ENCODE results near the gene NTF3.

Gene NTF3

DNA sequence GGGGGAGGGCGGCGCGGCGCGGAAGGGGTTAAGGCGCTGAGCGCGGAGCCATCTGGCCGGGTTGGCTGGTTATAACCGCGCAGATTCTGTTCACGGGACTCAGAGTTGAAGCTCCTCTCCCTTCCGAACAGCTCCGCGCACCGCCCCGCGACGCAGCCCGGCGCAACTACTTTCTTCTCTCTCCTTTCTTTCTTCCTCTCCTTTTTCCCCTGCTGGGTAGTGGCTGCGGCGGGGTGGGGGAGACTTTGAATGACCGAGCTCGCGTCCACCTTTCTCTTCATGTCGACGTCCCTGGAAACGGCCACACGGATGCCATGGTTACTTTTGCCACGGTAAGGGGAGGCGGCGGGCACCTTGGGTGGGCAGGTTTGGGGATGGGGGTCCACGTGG is at the start of gene NTF3:
Gene NTF3, plus strand, starts transcription at position 98 of the 390 bp plus-strand sequence. Its CDS starts 217 bp downstream, at position 315.
- no peak for DNase-seq (ENCODE audit: low read depth in 2 of 2)

DNA sequence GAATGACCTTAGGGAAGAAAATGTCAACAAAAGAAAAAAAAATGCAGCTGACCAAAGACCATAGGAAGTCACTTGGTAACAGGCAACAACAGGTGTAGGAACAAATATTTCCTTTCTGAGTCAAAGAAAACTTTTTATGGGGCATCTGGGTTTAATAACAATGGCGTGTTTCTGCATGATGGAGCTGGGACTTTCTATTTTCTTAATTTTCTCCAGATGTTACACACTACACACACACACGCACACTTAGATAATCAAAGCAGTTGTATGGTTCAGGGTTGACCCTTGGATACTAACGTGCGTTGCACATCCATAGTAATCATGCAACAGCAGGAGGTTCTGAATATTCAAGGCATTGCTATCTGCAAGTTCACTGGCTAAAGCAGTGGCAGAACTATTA is 47.9 kb upstream of the NTF3 start:
- DNase-seq (ENCODE audit: low read depth in 2 of 2) = no peak

DNA sequence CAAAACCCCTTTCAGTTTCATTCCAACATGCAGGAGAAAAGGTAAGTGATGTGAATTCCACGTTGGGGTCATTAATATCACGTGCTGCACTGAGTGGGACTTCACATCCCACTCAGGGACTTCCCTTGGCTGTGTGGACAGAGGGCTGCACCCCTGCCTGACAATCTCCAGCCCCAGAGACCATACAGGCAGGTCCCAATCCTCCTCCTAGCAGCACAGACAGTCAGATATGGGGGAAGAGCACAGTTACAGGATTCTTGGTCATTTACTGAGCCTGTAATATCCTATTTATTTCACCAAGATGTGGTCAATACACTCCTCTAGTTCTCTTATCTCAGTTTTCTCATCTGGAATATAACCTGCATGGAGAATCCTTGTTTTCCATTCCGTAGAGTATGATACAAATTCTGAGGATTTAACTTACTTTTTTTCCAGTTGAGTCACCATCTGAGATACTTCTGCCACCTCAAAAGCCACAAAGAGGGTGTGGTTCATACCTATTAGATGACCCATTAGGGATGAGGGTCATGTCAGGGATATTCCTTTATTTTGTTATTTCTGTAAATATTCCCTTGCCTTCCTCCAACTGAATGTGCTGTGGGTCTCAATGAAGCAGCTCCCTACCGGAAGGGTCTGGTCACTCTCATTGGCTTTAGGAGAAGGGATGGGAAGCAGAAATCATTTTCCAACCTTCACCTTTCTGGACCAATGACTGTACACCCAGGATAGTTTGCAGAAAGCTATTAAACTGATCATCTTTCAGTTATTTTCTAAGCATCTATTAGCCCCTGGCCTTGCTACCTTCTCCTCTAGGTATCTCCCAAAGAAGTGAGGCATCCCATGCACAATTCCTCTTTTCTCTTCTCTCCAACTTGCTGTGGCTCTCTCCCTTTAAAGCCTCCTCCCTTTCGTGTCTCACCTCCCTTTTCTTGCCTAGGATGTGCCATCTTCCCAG is 43.0 kb upstream of the NTF3 start:
- no peak for DNase-seq (ENCODE audit: low read depth in 2 of 2)

DNA sequence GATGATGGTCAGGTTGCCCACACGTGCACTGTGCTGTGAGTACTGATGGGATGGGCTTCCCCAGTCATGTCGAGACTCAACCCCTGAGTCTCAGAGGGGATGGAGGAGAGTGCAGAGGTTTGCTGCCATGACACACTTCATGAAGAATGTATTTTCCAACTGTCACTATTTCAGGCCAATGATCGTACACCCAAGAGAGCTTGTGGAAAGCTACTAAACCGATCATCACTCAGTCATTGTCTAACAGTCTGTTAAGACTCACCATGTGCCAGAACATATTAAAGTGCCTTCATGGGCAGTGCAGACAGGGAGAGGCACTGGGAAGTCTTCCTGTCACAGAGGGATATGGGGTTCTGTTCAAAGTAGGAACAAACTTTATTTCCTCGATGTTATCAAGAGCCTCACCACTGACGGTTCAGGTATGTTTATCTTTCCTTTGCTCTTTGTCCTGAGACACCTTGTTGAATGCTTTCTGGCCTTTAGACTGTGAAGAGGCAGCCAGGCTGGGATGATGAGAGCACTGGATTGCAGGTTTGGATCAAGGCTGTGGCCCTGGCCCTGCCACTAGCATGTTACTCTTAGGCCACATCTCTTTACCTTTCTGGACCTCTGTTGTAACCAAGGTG is 41.6 kb upstream of the NTF3 start:
- no peak for DNase-seq (ENCODE audit: low read depth in 2 of 2)

DNA sequence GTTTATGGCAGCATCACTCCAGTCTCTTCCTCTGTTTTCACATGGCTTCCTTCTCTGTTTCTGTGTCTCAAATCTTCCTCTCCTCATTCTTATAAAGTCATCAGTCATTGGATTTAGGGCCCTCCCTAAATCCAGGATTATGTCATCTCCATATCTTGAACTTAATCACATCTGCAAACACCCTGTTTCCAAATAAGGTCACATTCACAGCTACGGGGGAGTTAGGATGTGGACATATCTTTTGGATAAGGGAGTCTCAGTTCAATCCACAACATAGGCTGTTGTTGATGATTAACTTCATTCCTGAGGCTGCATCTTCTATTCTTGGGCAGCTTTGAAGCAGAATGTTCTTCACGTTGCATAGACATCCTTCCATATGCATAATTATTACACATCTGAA is 40.3 kb upstream of the NTF3 start:
- no peak for DNase-seq (ENCODE audit: low read depth in 2 of 2)

DNA sequence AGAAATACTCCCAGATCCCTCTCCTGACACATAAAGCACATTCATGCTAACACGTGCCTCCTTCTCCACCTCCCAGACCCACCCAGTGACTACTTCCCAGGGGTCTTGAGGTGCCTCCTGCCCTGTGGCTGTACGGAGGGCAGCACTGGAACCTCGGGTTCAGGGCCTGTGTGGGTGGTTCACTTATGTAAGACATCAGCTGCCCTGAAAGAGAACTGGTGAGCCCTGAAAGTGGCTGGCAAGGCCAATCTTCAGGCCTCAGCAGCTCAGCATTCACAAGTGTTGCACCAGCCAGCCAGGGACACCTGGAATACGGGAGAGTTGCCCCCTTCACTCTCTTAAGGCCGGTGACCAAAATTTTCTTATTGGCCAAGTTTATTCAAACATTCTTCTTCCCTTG is 38.9 kb upstream of the NTF3 start:
- DNase-seq (ENCODE audit: low read depth in 2 of 2) = no peak

DNA sequence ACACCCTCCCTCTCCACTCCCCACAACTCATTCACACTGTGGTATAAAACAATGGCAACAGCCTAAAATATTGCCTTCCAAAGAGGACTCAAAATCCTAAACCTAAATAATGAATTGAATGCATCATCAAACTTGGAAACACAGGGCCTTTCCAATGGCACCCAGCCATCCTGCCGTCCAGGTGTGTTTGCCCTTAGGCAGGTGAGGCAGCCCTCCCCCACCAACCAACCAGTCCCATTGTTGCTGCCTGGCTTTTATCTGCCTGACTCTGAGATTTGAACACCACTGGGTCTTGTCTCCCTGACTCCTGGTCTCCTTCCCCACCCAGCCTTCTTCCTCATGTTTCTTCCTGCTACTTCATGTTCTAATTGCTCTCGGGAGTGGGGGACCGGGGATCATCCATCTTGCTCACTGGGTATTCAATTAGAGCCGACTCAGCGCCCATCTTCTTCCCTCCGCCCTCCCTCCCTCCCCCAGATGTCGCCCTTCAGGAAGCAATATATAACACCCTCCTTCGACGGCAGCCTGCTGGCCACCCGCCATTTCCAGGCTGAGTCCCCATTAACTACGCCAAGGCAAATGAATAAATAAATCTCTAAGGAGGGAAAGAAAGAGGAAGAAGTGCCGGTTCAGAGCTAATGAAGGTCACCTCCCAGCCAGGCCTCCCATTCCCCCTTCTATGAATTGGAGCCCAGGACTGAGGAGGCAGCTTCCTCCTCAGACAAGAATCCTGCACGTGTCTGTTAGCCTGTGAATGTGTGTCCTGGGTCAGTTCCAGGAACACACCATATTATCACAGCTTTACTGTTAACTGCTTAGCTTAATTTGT is 36.3 kb upstream of the NTF3 start:
- no peak for DNase-seq (ENCODE audit: low read depth in 2 of 2)

DNA sequence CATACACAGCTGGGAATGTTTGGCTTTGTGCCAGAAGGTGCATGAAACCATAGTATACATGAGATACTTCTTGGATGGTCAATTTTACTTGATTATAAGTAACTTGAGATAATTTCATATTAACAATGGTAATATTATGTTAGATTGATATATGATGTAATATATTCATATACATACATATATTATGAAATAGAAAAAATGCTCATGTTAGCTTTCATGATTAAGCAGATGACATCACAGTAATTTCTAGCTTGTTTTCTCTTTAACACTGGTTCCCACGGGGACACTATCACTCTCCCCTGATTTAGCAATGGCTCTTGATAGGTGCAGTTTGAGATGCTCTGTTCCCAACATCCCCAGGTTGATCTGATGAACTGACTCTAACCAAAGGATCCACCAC is 35.4 kb upstream of the NTF3 start:
- DNase-seq (ENCODE audit: low read depth in 2 of 2) = no peak

DNA sequence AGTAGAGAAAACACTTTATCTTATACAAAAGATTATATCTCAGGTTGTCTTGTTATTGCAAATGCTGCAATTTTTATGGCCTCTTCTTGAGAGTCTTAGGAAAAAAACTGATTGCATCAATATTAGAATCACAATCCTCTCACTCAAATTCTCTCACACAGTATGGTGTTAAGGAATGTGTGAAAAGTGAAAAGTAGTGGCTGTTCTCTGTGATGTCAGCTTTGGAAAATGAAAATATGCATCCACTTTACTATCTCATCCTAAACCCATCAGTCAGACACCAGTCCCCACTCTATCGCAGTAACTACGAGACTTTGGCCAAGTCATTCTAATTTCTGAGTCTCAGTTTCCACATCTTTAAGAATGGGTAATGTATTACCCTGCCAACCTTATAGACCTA is 32.6 kb upstream of the NTF3 start:
- DNase-seq (ENCODE audit: low read depth in 2 of 2) = no peak

DNA sequence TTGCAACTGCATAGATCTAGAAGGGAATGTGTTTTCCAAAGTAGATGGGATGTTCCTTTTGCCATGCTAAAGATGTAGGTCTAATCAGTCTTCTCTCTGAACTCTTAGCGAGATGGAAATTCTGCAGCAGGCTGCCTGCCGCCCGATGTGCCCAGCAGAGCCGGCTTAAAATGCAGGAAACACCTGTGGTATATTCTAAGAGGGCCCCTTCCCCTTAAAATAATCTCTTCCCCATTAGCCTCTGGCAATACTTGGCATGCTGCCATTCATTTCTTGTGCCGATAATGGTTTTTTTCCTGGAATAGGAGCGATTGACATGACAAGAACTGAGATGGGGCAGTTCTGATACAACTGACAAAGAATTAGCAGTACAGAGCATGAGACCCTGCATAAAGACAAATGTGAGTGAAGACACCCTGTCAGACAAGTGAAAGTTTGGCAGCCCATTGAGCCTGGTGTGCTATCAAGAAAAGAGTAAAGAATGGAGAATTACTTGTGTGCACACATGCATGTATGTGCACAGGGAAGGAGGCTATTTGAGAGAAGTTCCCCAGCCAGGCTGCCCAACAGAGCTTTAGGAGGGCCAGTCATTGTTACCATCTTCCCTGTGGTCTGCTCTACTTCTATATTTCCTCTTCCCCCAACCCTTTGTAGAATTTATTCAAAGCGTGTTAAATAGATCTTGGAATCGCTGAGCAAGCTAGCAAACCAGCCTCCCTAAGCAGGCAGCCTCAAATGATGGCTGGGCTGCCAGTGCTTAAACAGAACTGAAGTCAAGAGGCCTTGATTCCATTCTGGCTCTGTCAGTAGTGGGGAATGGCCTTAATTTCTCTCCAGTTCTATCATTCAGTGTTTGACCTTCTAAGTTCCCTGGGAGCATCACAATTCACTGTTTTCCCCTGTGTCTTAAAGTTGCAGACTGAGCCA is 29.6 kb upstream of the NTF3 start:
- DNase-seq (ENCODE audit: low read depth in 2 of 2) = no peak

DNA sequence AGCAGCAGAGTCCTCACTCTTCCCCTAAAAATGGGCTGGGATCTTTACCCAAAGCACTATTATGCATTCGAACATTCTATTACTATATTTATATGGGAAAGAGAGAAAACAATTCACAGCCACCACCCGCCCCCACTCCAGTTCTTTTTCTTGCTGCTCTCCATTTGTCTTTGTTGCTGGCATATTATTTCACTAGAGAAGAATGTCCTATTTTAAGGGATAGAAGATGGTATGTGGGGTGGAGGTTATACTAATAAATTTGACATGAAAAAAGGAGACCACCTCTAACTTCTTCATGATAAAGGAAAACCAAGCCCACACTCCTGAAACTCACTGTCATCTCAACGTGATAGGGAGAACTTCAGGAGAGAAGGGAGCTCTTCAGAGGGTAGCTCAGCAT is 28.5 kb upstream of the NTF3 start:
- DNase-seq (ENCODE audit: low read depth in 2 of 2) = no peak

DNA sequence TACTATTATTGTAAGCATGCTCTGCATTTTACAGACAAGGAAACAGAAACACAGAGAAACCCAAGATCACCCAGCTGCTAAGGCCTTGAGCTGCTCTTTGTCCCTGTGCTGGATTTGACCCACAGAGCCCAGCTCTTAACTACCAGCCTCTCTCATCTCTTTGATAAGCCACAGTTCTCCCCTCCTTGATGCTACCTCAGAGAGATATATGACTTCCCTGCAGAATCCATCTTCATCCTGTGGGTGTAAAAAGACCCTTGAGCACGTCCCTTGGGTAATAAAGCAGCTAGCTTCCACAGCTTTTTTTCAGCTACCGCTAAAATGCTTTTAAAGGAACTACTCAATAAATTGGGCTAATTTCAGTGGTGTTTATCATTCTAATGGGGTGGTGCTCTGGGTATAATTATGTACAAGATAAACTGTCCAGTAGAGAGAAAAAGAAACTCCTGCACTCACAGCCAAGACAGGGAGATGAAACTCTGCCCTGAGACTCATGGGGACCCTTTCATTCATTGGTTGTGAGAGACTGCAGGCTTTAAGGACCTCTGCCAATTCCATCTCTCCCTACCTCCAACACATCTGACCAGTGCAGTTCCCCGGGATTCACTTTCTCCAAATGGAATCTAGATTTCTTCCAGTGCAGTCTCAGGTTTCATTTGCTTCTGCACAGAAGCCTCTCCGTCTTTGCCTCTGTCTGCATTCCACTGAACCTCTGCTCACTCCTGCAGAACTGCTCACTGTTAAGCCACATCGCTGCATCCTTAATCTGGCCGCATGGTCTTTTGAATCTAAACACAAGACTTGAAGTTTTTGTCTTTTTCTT is 24.7 kb upstream of the NTF3 start:
- DNase-seq (ENCODE audit: low read depth in 2 of 2) = no peak

DNA sequence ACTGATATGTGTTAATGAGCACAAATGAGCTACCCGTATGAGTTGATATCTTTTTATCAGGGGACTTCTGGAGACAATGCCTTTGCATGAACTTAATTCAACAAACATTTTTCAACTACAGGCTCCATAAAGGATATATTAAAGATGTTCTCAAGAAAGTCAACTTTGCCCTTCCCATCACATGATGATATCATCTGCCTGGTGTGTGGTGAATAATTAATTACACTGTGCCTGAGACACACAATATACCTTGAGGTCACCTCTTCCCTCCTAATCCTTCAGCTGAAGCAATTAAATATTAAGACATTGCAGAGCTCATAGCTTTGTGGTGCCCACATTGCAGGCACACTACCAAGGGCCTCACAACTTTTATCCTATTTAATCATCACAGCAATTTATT is 22.3 kb upstream of the NTF3 start:
- no peak for DNase-seq (ENCODE audit: low read depth in 2 of 2)

DNA sequence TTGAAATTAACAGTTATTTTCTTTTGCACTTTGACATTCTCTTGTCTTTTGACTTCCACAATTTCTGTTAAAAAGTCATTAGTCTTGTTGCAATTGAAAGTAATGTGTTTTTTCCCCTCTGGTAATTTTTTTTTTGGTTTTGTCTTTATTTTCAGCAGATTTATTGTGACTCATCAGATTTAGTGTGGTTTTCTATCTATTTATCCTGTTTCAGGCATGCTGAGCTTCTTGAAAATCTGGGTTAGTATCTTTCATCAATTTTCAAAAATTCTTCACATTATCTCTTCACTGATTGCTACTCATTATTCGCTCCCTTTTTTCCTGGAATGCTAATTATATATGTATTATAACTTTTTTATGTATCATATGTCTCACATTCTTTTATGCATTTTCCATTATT is 15.3 kb upstream of the NTF3 start:
- DNase-seq (ENCODE audit: low read depth in 2 of 2) = no peak

DNA sequence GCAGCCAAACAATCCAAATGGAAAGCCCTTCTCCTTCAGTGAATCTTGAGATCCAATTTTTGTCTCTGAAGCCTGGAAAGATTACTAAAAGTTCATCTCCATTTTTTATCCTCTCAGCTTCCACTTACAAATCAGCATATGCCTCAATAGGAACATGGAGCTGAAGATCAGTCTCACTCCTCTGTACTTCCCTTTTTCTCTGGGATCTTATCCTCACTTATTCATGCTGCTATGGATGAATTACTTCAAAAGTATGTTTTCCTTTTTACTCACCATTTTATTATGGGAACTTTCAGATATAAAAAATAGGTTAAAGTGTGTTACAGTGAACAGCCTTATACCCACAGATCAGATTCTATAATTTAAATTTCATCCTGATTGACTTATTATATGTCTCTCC is 14.4 kb upstream of the NTF3 start:
- DNase-seq (ENCODE audit: low read depth in 2 of 2) = no peak

DNA sequence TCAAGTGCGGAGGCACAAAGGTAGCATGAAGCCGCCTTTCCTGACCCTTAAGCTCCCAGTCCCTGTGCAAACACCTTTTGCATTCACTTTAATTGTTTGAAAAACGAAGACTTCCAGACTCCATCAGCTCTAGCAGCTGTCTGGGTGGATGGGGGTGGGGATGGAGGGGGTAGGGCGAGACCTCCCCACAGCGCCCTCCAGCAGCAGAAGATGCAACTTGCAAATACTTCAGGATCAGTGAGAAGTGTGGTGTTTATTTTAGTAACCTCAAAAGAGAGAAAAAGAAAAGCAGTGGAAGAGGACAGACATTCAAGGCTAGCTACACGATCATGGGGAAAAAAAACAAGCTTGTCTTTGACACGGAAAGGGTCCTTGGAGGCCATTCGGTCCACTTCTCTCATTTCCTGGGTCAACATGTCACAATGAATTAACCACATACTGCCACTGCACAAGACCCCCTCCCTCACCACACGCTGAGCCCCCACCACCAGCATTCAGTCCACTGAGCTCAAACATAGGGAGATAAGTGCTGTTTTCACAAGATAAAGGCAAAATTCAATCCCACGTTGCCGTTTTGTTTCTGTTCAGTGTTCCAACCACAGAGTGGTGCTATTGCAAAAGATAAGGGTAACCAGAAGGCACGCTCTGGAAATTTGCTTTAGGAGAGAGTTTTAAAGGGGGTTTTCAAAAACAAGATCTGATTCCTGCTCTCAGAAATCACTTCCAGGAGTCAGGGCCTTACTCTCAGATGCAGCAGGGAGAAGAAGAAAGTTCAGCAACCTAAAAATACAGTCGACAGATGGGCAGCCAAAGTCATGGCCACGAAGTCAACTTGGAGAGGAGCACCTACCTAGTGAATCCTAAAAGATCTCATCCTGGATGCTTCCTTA is 3.3 kb upstream of the NTF3 start:
- no peak for DNase-seq (ENCODE audit: low read depth in 2 of 2)

DNA sequence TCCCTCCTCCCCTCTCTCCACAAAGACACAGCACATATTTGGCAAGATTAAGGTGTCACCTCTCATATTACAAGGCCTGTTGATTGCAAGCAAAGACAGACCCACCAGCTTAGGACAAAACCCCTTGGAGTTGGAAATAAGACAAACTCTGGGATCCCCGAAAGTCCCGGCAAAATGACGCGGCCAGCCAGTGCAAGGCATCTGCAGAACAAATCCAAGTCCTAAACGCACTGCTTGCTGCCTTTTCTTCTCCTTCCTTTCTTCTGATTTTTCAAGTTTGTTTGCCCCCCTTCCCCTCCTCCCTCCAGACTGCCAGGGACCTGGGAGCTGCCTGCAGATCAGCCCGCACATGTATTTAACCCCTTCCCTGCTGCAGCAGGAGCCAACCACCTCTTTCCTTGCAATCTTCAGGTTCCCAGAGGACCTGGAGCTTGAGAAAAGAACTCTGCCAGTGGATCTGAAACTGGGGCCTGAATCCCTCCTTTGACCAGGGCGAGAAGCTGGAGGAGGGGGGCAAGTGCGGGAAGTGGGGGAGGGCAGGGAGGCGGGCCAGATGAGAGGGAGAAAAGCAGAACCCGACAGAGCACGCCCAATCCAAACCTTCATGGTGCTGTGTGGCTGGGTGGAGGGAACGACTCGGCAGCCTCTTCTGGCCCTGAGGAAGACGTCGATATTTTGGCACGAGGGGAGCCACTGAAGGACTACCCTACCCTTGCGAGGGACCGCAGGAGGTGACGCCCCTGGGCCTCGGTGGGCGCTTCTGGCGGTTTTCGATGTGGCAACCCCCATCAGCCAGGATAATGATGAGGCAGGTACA is 2.0 kb upstream of the NTF3 start:
- no peak for DNase-seq (ENCODE audit: low read depth in 2 of 2)
